ENCODE data around the gene ZDHHC14. TPM values are rescaled to one million over a fixed set of nuclear protein-coding genes. Genes with fewer than 3 reads are reported as not detected.

ZDHHC14 gene
- total and polyA plus RNA-seq, 2 of the 8 experiments (the other 6 are each of a cell fraction or from before 2014, with no cell fraction given) = 2.9 to 5.3 TPM

DNA sequence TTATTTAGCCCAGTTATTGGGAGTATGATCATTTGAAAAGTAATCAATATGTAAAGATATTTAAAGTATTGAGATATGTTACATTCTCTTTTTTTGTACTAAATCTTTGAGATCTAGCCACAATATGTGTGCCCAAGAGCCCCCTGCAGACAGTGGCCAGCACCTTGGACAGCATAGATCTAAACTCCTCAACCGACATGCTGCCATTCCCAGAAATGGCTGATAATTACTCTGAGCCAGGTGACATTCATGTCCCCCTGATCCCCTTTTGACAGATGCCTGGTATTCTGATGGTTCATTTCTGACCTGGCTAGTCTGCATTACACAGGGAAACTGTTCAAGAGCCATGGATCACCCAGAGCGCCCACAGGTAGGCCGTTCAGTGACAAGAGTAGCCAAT is 177.1 kb downstream of the ZDHHC14 start:
- Histone ChIP-seq H2AFZ (ENCODE audit: low read length) (no peak overlapping the region), H3K79me2 (ENCODE audit: control insufficient read depth in 1 of 2, insufficient read depth in 2 of 2, low read length in 2 of 2) (no peaks in the 10 kb centered on the region), H3K27ac (ENCODE audit: low read depth, low read length) (no peak overlapping the region), H3K9ac (replicated peaks in 1 of 4; ENCODE audit: extremely low read depth in 1 of 4, low read depth in 3 of 4, low read length in 3 of 4) (no peak overlapping the region), H3K9me3 (ENCODE audit: insufficient read depth in 2 of 2, low read depth in 1 of 2, low read length in 1 of 2) (no peaks in the 10 kb centered on the region), H3K23ac (ENCODE audit: insufficient read length) (no peak overlapping the region), H2AK5ac (ENCODE audit: low read depth, low read length) (no peak overlapping the region), H4K5ac (ENCODE audit: insufficient read length, low read depth, low read length) (no peak overlapping the region), H3K18ac (ENCODE audit: extremely low read depth, low read length) (no peak overlapping the region), H3K23me2 (ENCODE audit: low read depth, low read length) (no peaks in the 10 kb centered on the region), H2BK5ac (ENCODE audit: low read depth, low read length) (no peak overlapping the region), H3K27me3 (replicated peaks in 1 of 4; ENCODE audit: control insufficient read depth in 3 of 4, extremely low read depth in 1 of 4, insufficient read depth in 3 of 4, low read length in 3 of 4) (no peaks in the 10 kb centered on the region), H4K8ac (ENCODE audit: extremely low read depth, insufficient read depth, low read length) (no peak overlapping the region), H3K4me2 (ENCODE audit: insufficient read depth in 1 of 2, low read depth in 2 of 2, low read length in 2 of 2) (no peak overlapping the region), H2BK120ac (replicated peaks; ENCODE audit: low read depth, low read length) (no peak overlapping the region), H2BK12ac (ENCODE audit: low read depth, low read length) (no peak overlapping the region; the same call in 1 of the 2 replicates), H3K14ac (ENCODE audit: insufficient read length) (no peak overlapping the region), H4K91ac (replicated peaks; ENCODE audit: insufficient read length, low read length) (no peak overlapping the region), H3K4me1 (replicated peaks in 1 of 4; ENCODE audit: control insufficient read depth in 3 of 4, insufficient read depth in 4 of 4, low read length in 3 of 4) (peaks cover 6 to 18% (median 9%) of the 10 kb centered on the region in 4 experiments), H3K56ac (replicated peaks; ENCODE audit: insufficient read length, low read depth, low read length) (no peak overlapping the region), H3K4me3 (ENCODE audit: extremely low read depth in 1 of 4, insufficient read depth in 2 of 4, low read depth in 3 of 4, low read length in 4 of 4) (no peak overlapping the region), H2BK20ac (ENCODE audit: low read length) (no peak overlapping the region), H3K36me3 (ENCODE audit: control insufficient read depth in 2 of 4, insufficient read depth in 4 of 4, low read length in 3 of 4) (no peaks in the 10 kb centered on the region), H3K79me1 (ENCODE audit: low read depth, low read length) (no peaks in the 10 kb centered on the region), H4K20me1 (replicated peaks in 1 of 2; ENCODE audit: control insufficient read depth in 1 of 2, insufficient read depth in 2 of 2, low read length in 2 of 2) (no peaks in the 10 kb centered on the region), H3K4ac (replicated peaks; ENCODE audit: insufficient read length, low read depth, low read length) (no peak overlapping the region), H2BK15ac (ENCODE audit: low read length) (no peak overlapping the region)
- ChIA-PET CTCF (ENCODE audit: partially characterized antibody) (interaction anchor here (1.0 kb wide), 1 partner anchor 8 kb away, joined by 4 read pairs; no protein-coding TSS in a partner anchor), POLR2A (ENCODE audit: partially characterized antibody) (interaction anchor here (0.7 kb wide), 1 partner anchor 26 kb away, joined by 3 read pairs; no protein-coding TSS in a partner anchor)
- TF ChIP-seq SIN3A (conservative IDR thresholded peaks at IDR 0.05 in 1 of 2, IDR thresholded peaks at IDR 0.05 in 1 of 2; ENCODE audit: low read depth in 1 of 2, low read length in 2 of 2) = peak in 1 of 2 experiments; percentile 43; a peak in 1 of 4 replicates
- TF ChIP-seq POLR2AphosphoS5 (IDR thresholded peaks at IDR 0.05; ENCODE audit: low read depth, low read length) = no peak
- no peak for TF ChIP-seq SP4 (IDR thresholded peaks at IDR 0.05; ENCODE audit: low read length)
- TF ChIP-seq NRF1 (IDR thresholded peaks at IDR 0.05; ENCODE audit: low read depth, low read length) = no peak
- no peak for TF ChIP-seq PHF8 (conservative IDR thresholded peaks at IDR 0.05; ENCODE audit: low read depth, low read length)
- FAIRE-seq (no peak), DNase-seq (ENCODE audit: low read depth in 1 of 2, low spot score in 2 of 2) (peak in 1 of 2 experiments; percentile 39)
- 98% methylated on average over 3 of the region's 3 CpGs; no CpG with 5 or more reads in 1 of the 2 experiments for WGBS, 2 experiments (ENCODE audit: extremely low coverage in 1 of 2, insufficient coverage in 1 of 2, insufficient read length in 1 of 2, insufficient replicate concordance in 2 of 2, low coverage in 1 of 2, low lambda C conversion rate in 2 of 2, missing lambda C conversion rate in 1 of 2)
